Right ventricle myocardium inferior (tissue), 1 donor: ENCODE data around the gene MYL5. TPM values are rescaled to one million over a fixed set of nuclear protein-coding genes. Genes with fewer than 3 reads are reported as not detected.
A peak's percentile ranks its signal among the peaks of the same experiment; 100 is the strongest.

Experiments used
- ATAC-seq: fragments of 200-7000 bp; cut with Tn5 transposase; one replicate; pipeline ENCODE4 v1.9.1; 2020; ENCODE audit warnings: mild to moderate bottlenecking, moderate library complexity
- DNase-seq: peaks from one replicate; pipeline ENCODE4 v3.0.0; 2021; ENCODE audit errors: missing footprints
- intact Hi-C: fragments of 100-400 bp; cut with DNase I; formaldehyde crosslinking; loops from one replicate; pipeline ENCODE4 v1.11.0; 2022
- total RNA-seq: library from RNA; stranded (reverse); fragmentation: NEBNext Ultra II Directional; extraction: Animal tissue kit (Norgen Biotek cat#: 25700); gene quantifications from one replicate; pipeline ENCODE4 v1.2.1, GENCODE V29; 2021
- donor health status: DM: no; HTN: yes; CAD: no; lungs with severe emphysema.

MYL5 gene
- total RNA-seq, 1 donor from 2014 or later = 3.9 TPM

GRCh38 chr4:680928-681645, 6.7 kb downstream of the MYL5 start:
- peak; percentile 88 for DNase-seq
- peak; percentile 40 for ATAC-seq
- intact Hi-C loops = no loop called here

GRCh38 chr4:681736-682451, 7.6 kb downstream of the MYL5 start:
- ATAC-seq (no peak), DNase-seq (peak; percentile 80)
- intact Hi-C loops = no loop called here

- intact Hi-C loops = no loop called here
- ATAC-seq = no peak
These were observed 8.3 kb downstream of the MYL5 start for GRCh38 chr4:682490-683172.

DNA sequence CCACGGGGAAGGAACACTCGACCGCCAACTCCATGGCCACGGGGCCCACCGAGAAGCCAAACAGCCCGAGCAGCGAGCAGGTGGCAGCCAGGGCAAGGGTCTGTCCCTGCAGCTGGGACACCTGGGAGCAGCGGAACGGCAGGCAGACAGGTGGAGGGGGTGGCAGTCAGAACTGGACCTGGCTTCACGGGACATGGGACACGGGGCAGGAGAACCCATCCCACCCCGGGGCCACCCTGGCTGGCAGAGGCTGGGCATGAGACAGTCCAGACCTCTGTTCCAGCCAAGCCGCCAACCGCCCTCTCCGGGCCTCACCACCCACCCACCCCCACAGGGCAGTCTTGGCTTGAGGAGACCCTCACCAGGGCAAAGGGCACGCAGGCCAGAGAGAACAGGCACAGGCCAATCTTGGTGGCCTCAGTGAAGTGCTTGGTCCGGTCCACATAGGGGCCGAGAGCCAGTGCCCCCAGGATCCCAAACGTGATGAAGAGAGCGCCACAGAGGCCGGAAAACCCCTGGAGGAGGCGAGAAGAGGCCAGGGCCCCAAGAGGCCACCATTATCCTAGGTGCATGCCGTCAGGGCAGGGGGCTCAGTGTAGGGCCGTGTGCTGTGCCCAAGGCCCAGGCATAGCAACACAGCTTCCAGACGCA, 9.0 kb downstream of the MYL5 start:
- intact Hi-C loops = no loop called here
- DNase-seq = peak; percentile 56
- no peak for ATAC-seq

More at GRCh38 chr4:682490-683172, 8.3 kb downstream of the MYL5 start:
- DNase-seq = peak; percentile 61

- ATAC-seq (peak; percentile 27), DNase-seq (peak; percentile 87)
- intact Hi-C loops = no loop called here
These were observed 9.8 kb downstream of the MYL5 start for GRCh38 chr4:683982-684622.

GRCh38 chr4:684623-685327, 10.4 kb downstream of the MYL5 start:
- DNase-seq (peak; percentile 67), ATAC-seq (no peak)
- intact Hi-C loops = no loop called here

- intact Hi-C loops = no loop called here
- DNase-seq = peak; percentile 44
- ATAC-seq = no peak
These were observed 11.5 kb downstream of the MYL5 start for GRCh38 chr4:685679-686412.

- intact Hi-C loops = no loop called here
- DNase-seq = peak; percentile 72
- no peak for ATAC-seq
These were observed 12.2 kb downstream of the MYL5 start for GRCh38 chr4:686413-687040.

GRCh38 chr4:687048-687970, 13.0 kb downstream of the MYL5 start:
- DNase-seq (peak; percentile 96), ATAC-seq (peak; percentile 90)
- intact Hi-C loops = no loop called here

DNA sequence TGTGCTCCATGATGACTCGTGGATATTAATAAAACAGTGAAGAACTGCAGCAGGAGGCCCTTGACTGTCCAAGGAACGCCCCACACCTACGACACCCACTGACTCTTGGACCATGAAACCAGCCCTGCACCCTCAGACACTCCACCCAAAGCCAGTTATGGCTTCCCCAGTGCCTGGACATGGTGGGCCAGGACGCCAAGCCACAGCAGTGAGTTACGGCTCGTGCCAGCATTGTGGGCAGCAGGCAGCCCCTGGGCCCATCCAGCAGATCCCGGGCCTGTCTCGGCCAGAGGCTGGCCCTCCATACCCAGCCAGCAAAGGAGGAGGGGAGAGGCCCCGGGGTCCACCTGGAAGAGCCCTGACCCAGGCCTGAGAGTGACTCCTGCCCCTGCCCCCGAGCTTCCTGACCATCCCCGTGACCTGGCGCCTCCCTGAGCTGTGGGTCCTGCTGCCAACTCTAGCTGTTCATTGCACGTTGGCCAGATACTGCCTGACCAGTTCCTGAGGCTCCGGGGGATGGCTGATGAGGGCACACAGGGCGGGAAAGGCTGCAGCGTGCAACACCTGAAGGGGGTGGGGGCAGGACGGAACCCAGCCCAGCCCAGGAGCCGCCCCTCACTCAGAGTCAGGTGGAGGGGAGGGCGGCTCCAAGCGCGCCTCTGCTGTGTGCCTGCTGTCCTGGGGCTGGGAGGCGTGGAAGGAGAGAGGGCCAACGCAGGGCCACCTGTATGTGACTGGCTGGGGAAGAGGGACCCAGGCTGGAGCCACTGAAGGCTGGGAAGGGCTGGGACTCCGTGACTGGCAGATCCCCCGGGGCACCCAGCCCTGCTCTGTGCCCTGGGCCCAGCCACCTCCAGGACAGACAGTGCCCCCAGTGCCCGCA, 13.9 kb downstream of the MYL5 start:
- intact Hi-C loops = no loop called here
- peak; percentile 2 for ATAC-seq

DNA sequence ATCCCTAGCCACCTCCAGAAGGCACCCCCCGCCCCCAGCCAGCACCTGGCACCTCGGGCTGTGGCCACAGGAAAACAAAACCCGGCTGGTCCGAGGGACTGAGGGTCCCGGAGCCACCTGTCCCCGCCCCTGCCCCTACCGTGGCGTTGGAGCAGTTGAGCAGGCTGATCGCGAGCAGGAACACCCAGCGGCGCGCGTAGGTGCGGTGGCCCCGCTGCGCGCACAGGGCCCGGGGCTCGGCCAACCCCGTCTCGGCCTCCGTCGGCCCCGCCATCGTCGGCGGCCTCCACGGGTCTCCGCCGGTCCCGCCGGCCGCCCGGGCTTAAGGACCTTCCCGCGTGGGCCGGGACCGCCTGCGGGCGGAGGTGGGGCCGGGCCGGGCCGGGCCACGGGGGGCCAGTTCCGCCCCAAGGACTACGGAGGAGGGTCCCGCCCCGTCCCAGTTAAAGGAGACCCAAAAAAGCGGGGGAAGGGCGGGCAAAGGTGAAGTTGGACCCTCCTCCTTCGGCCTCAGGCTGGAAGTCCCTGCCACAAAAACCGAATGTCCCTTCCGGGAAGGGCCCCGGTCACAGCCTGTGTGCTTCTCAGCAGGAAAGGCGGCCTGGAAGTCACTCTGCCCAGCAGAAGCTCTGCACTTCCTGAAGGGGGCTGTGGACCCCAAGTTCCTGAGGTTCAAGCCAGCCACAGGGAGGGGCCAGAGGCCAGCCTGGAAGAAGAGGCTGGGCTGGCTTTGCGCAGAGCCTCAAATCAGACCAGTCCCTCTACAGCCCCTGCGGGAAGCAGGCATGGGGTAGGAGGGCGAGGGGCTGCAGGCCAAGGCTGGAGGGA, 14.7 kb downstream of the MYL5 start, which contains the start of gene SLC49A3:
SLC49A3 (minus strand) TSS at position 298 of the 828 bp plus-strand sequence; CDS start at position 274, 24 bp downstream.
- ATAC-seq (peak; percentile 41), DNase-seq (peak; percentile 73)
- intact Hi-C loops = no loop called here

More for the DNA sequence above, 13.9 kb downstream of the MYL5 start:
- DNase-seq = peak; percentile 60

GRCh38 chr4:689723-690122, 15.4 kb downstream of the MYL5 start:
- peak; percentile 20 for DNase-seq
- intact Hi-C loops = no loop called here
- no peak for ATAC-seq

DNA sequence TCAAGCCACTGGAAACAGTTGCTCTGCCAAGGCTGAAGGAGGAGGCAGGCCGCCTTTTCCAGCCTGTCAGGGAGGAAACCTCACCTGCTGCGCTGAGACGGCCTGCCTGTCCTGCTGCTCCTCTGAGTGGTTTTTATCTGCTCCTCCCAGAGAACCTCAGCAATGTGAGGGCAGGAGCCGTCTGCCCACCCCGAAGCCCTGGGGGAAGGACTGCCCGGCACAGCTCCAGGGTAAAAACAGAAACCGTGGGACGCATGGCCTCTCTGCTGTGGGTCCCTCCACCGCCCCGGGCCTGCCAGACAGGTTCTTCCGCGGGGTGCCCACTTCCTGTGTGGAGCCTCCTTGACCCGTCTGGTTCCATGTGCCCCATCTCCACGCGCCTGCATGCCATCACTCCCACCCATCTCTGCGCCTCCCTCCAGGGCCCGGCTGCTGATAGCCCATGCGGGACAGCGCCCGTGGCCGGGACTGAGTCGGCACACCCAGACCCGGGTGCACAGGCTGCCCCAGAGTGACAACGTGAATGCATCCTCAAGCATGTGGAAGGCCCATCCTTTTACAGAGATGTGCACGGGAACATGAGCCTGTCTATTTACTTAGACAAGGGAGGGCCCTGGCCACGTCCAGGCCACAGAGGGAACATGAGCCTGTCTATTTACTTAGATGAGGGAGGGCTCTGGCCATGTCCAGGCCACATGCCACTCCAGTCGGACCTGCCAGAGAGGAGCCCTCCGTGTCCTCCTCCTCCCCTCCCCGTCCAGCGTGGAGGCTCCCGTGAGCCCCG, 18.6 kb downstream of the MYL5 start:
- ATAC-seq = no peak
- intact Hi-C loops = no loop called here
- no peak for DNase-seq
